A673 (cell line): Measurements from ENCODE around the gene BANK1. TPM values are rescaled to one million over a fixed set of nuclear protein-coding genes. Genes with fewer than 3 reads are reported as not detected.

Experiments used
- BruUV-seq: library from RNA; stranded (reverse); fragments of 400-500 nt; replicated peaks from 2 replicates; lab custom pipeline; 2021; lab: Mats Ljungman, UMichigan
- CTCF ChIA-PET: fragments of 300-600 bp; sonication (Branson Sonifier 250); formaldehyde crosslinking; loops from one replicate; lab custom pipeline; 2022; ENCODE audit warnings: antibody characterized with exemption; lab: Charles Lee
- POLR2A ChIA-PET: fragments of 300-600 bp; sonication (Branson Sonifier 250); formaldehyde crosslinking; loops from one replicate; lab custom pipeline; 2022; ENCODE audit warnings: antibody characterized with exemption; ENCODE audit not compliant: low non-redundant PET; lab: Charles Lee
- DNase-seq: peaks from one replicate; pipeline ENCODE4 v3.0.0-alpha.2; 2015; ENCODE audit warnings: low spot score
- H3K27ac ChIP-seq: fragments of 200-600 bp; sonication (generic); 2 replicates; pipeline ENCODE4 v1.5.1; 2016; ENCODE audit warnings: mixed run types, low read depth, mild to moderate bottlenecking, mixed read lengths, antibody characterized with exemption, low read length; ENCODE audit not compliant: poor library complexity, severe bottlenecking
- H3K27me3 ChIP-seq: fragments of 200-600 bp; sonication (generic); replicated peaks from 2 replicates; pipeline ENCODE4 v1.6.1; 2017; ENCODE audit warnings: mixed run types, low read depth, mild to moderate bottlenecking, mixed read lengths, antibody characterized with exemption, low read length; ENCODE audit not compliant: insufficient read depth, poor library complexity
- H3K36me3 ChIP-seq: fragments of 200-600 bp; sonication (generic); 2 replicates; pipeline ENCODE4 v1.6.1; 2016; ENCODE audit warnings: mixed run types, mild to moderate bottlenecking, mixed read lengths, antibody characterized with exemption, low read length; ENCODE audit not compliant: insufficient read depth, poor library complexity, severe bottlenecking
- H3K4me1 ChIP-seq: fragments of 200-600 bp; sonication (generic); 2 replicates; pipeline ENCODE4 v1.6.1; 2017; ENCODE audit warnings: mixed run types, mild to moderate bottlenecking, mixed read lengths, antibody characterized with exemption, low read length; ENCODE audit not compliant: insufficient read depth, poor library complexity, severe bottlenecking
- H3K4me3 ChIP-seq: fragments of 200-600 bp; sonication (generic); 2 replicates; pipeline ENCODE4 v1.5.1; 2016; ENCODE audit warnings: low read depth, mixed run types, mild to moderate bottlenecking, mixed read lengths, low read length; ENCODE audit not compliant: poor library complexity, severe bottlenecking
- H3K9me3 ChIP-seq: fragments of 200-600 bp; sonication (generic); 2 replicates; pipeline ENCODE4 v1.6.1; 2016; ENCODE audit warnings: mixed run types, low read depth, mild to moderate bottlenecking, mixed read lengths, antibody characterized with exemption, low read length; ENCODE audit not compliant: poor library complexity, severe bottlenecking
- EZH2 ChIP-seq: fragments of 200-600 bp; sonication (generic); IDR thresholded peaks from 2 replicates; pipeline ENCODE4 v1.6.1; 2017; ENCODE audit warnings: borderline replicate concordance, low read depth, mild to moderate bottlenecking, mixed read lengths, antibody characterized with exemption, low read length; ENCODE audit not compliant: poor library complexity, severe bottlenecking
- intact Hi-C: fragments of 100-400 bp; cut with micrococcal nuclease; formaldehyde crosslinking; loops from one replicate; pipeline ENCODE4 v1.10.0; 2022; ENCODE audit not compliant: unreplicated experiment
- total RNA-seq: library from RNA; stranded (reverse); gene quantifications from 2 replicates; pipeline ENCODE4 v1.2.3, GENCODE V29; 2021
- TF ChIP-seq, protein P1 (sequence below): fragments of 300-800, 200-600 bp; sonication (generic); conservative IDR thresholded peaks from 2 replicates; pipeline ENCODE4 v1.5.1; 2017; ENCODE audit warnings: low read depth, mild to moderate bottlenecking, antibody characterized with exemption, low read length, moderate library complexity, mixed read lengths

Gene BANK1
- total RNA-seq, 1 experiment from 2014 or later, result not detected

DNA sequence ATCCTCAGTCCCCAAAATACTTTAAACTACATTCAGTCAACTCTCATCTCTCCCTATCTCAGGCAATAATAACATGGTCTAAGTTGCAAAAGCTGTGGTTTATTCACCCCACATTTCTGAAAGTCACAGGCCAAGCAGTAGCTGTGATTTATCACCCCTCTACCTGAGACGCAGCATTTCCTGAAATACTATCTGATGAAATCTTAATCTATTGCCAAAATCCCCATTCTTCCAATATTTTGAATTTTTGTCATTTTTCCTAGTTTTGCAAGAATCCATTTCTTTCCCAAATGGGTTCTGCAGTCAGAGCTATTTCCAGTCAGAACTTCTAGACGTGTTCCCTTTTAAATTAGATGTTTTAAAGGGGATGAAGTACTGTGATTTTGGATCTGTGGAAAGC is 148.3 kb downstream of the BANK1 start:
- Histone ChIP-seq H3K9me3 (no peaks in the 10 kb centered on the region), H3K4me1 (no peaks in the 10 kb centered on the region), H3K4me3 (no peak overlapping the region), H3K27me3 (no peaks in the 10 kb centered on the region), H3K27ac (no peak overlapping the region), H3K36me3 (no peaks in the 10 kb centered on the region)
- ChIA-PET CTCF (no interaction called here), POLR2A (no interaction called here)
- intact Hi-C loops, result no loop called here
- no TSS peak for BruUV-seq
- TF ChIP-seq, protein P1, sequence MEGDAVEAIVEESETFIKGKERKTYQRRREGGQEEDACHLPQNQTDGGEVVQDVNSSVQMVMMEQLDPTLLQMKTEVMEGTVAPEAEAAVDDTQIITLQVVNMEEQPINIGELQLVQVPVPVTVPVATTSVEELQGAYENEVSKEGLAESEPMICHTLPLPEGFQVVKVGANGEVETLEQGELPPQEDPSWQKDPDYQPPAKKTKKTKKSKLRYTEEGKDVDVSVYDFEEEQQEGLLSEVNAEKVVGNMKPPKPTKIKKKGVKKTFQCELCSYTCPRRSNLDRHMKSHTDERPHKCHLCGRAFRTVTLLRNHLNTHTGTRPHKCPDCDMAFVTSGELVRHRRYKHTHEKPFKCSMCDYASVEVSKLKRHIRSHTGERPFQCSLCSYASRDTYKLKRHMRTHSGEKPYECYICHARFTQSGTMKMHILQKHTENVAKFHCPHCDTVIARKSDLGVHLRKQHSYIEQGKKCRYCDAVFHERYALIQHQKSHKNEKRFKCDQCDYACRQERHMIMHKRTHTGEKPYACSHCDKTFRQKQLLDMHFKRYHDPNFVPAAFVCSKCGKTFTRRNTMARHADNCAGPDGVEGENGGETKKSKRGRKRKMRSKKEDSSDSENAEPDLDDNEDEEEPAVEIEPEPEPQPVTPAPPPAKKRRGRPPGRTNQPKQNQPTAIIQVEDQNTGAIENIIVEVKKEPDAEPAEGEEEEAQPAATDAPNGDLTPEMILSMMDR, result no peak
- no peak for TF ChIP-seq EZH2
- no peak for DNase-seq

DNA sequence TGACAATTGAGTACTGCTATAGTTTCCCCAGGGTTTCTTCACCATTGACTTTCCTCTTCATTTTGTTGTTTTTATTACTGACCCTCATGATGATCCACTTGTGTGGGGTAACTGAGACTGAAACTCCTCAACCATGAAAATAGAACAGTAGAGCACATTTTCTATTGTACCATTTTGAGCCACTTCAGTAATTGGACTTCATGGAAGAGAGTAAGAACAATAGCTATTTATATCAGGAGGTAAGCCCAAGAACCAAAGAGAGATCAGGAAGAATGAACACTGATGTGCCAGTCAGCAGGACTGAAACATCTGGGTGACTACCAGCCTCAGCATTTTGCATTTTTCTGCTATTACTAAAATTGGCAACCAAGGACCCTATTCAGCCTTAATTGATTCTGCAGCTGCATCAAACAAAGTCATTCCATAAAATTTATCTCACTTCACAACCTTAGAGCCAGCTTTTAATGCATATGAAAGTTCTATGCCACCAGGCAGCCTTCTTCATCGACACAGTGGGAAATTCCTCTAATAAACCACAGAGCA is 151.4 kb downstream of the BANK1 start:
- ChIA-PET CTCF (no interaction called here), POLR2A (no interaction called here)
- no peaks in the 10 kb centered on the region for H3K4me1 ChIP-seq
- intact Hi-C loops, result no loop called here
- no peaks in the 10 kb centered on the region for H3K36me3 ChIP-seq
- DNase-seq, result no peak
- no peaks in the 10 kb centered on the region for H3K27me3 ChIP-seq
- no peaks in the 10 kb centered on the region for H3K9me3 ChIP-seq
- TF ChIP-seq, protein P1, result no peak
- TF ChIP-seq EZH2, result no peak
- no TSS peak for BruUV-seq
- H3K27ac ChIP-seq, result no peak overlapping the region
- no peak overlapping the region for H3K4me3 ChIP-seq

DNA sequence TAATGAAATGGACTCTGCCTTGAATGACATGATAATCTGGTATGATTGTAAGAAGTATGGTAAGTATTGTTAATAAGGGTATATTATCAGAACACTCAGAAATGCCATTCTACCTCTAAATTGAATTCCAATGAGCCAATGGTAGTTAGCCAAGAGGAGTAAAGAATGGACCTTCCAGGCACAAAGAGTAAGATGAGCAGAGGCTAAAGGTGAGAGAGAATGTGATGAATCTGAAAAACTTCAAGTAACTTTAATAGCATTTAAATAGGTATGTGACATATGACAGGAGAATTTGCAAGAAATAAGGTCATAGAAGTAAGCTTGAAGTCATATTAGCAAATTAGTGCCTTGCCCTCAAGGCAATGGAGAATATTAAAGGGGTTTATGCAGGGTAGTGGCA is 152.4 kb downstream of the BANK1 start:
- Histone ChIP-seq H3K27me3 (no peaks in the 10 kb centered on the region), H3K36me3 (no peaks in the 10 kb centered on the region), H3K27ac (no peak overlapping the region), H3K9me3 (no peaks in the 10 kb centered on the region), H3K4me3 (no peak overlapping the region), H3K4me1 (no peaks in the 10 kb centered on the region)
- DNase-seq, result no peak
- ChIA-PET POLR2A (no interaction called here), CTCF (no interaction called here)
- intact Hi-C loops, result no loop called here
- TF ChIP-seq, protein P1, result no peak
- no peak for TF ChIP-seq EZH2
- no TSS peak for BruUV-seq
